ENCODE data around the gene DNAH2.

The DNAH2 gene

GRCh38 chr17:7727886-7728285 is 10.3 kb downstream of the DNAH2 start:
- no peak for DNase-seq

- no peak for DNase-seq
Observed at GRCh38 chr17:7729816-7730215, 12.3 kb downstream of the DNAH2 start.

- DNase-seq: no peak
Observed at GRCh38 chr17:7732981-7733539, 15.5 kb downstream of the DNAH2 start.

GRCh38 chr17:7737601-7738000 is 20.1 kb downstream of the DNAH2 start:
- no peak for DNase-seq

- DNase-seq: no peak
Observed at GRCh38 chr17:7739746-7740145, 22.2 kb downstream of the DNAH2 start.

- no peak for DNase-seq
Observed at GRCh38 chr17:7740481-7741001, 23.0 kb downstream of the DNAH2 start.

GRCh38 chr17:7742729-7743128 is 25.2 kb downstream of the DNAH2 start:
- DNase-seq: no peak

GRCh38 chr17:7744416-7744815 is 26.9 kb downstream of the DNAH2 start:
- no peak for DNase-seq

GRCh38 chr17:7745748-7746470 is 28.4 kb downstream of the DNAH2 start:
- no peak for DNase-seq

- no peak for DNase-seq
Observed at GRCh38 chr17:7747635-7748071, 30.1 kb downstream of the DNAH2 start.

GRCh38 chr17:7748076-7748775 is 30.7 kb downstream of the DNAH2 start:
- no peak for DNase-seq

GRCh38 chr17:7750321-7750821 is 32.8 kb downstream of the DNAH2 start:
- DNase-seq: no peak

GRCh38 chr17:7754656-7755055 is 37.1 kb downstream of the DNAH2 start:
- no peak for DNase-seq

- no peak for DNase-seq
Observed at GRCh38 chr17:7755095-7755890, 37.7 kb downstream of the DNAH2 start.

- no peak for DNase-seq
Observed at GRCh38 chr17:7756968-7757367, 39.4 kb downstream of the DNAH2 start.

- no peak for DNase-seq
Observed at GRCh38 chr17:7763919-7764318, 46.4 kb downstream of the DNAH2 start.

GRCh38 chr17:7767004-7767403 is 49.5 kb downstream of the DNAH2 start:
- no peak for DNase-seq

GRCh38 chr17:7767405-7768021 is 50.0 kb downstream of the DNAH2 start:
- DNase-seq: no peak

- DNase-seq: no peak
Observed at GRCh38 chr17:7769854-7770253, 52.3 kb downstream of the DNAH2 start.

- no peak for DNase-seq
Observed at GRCh38 chr17:7774055-7774521, 56.5 kb downstream of the DNAH2 start.

GRCh38 chr17:7775051-7775450 is 57.5 kb downstream of the DNAH2 start:
- DNase-seq: no peak

- no peak for DNase-seq
Observed at GRCh38 chr17:7777017-7777416, 59.5 kb downstream of the DNAH2 start.
